ENCODE data around the gene RBMS3. TPM values are rescaled to one million over a fixed set of nuclear protein-coding genes. Genes with fewer than 3 reads are reported as not detected.

Gene RBMS3
- total and polyA plus RNA-seq, 2 donors (not counting 1 experiment from before 2014, with no cell fraction given): 26.9 to 68.4 TPM

- Histone ChIP-seq H2AFZ (ENCODE audit: low read length) (no peak overlapping the region), H3K27ac (ENCODE audit: insufficient read depth, low read length) (no peak overlapping the region), H3K9me3 (ENCODE audit: control insufficient read depth, insufficient read depth, low read depth, low read length) (no peaks in the 10 kb centered on the region), H3K4me1 (ENCODE audit: control insufficient read depth, extremely low read depth, insufficient read depth, low read length) (peaks cover 8% of the 10 kb centered on the region), H3K4me2 (ENCODE audit: extremely low read depth, insufficient read depth, low read length) (peak overlapping the region; percentile 75), H3K4me3 (replicated peaks in 1 of 4; ENCODE audit: control extremely low read depth in 1 of 4, insufficient read depth in 1 of 4, low read depth in 3 of 4, low read length in 4 of 4) (no peak overlapping the region), H3K36me3 (ENCODE audit: control insufficient read depth, insufficient read depth, low read length) (no peaks in the 10 kb centered on the region), H4K20me1 (ENCODE audit: control insufficient read depth, extremely low read depth, insufficient read depth, low read length) (no peaks in the 10 kb centered on the region), H3K27me3 (ENCODE audit: control insufficient read depth, insufficient read depth, low read length) (no peaks in the 10 kb centered on the region), H3K79me2 (ENCODE audit: control insufficient read depth, insufficient read depth, low read length) (peaks cover 25% of the 10 kb centered on the region), H3K9ac (ENCODE audit: insufficient read depth, low read length) (no peak overlapping the region)
- DNase-seq (ENCODE audit: low read depth in 2 of 2): no peak
- no peak for TF ChIP-seq EZH2 (IDR thresholded peaks at IDR 0.05; ENCODE audit: low read length, missing control alignments)
- TF ChIP-seq, protein P1, sequence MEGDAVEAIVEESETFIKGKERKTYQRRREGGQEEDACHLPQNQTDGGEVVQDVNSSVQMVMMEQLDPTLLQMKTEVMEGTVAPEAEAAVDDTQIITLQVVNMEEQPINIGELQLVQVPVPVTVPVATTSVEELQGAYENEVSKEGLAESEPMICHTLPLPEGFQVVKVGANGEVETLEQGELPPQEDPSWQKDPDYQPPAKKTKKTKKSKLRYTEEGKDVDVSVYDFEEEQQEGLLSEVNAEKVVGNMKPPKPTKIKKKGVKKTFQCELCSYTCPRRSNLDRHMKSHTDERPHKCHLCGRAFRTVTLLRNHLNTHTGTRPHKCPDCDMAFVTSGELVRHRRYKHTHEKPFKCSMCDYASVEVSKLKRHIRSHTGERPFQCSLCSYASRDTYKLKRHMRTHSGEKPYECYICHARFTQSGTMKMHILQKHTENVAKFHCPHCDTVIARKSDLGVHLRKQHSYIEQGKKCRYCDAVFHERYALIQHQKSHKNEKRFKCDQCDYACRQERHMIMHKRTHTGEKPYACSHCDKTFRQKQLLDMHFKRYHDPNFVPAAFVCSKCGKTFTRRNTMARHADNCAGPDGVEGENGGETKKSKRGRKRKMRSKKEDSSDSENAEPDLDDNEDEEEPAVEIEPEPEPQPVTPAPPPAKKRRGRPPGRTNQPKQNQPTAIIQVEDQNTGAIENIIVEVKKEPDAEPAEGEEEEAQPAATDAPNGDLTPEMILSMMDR (conservative IDR thresholded peaks at IDR 0.05 in 1 of 2, IDR thresholded peaks at IDR 0.05 in 1 of 2; ENCODE audit: low read depth in 1 of 2, low read length in 2 of 2): no peak
Observed at GRCh38 chr3:29312395-29312794, 31.5 kb downstream of the RBMS3 start.

GRCh38 chr3:29312960-29313452 is 32.1 kb downstream of the RBMS3 start:
- TF ChIP-seq, protein P1 (conservative IDR thresholded peaks at IDR 0.05 in 1 of 2, IDR thresholded peaks at IDR 0.05 in 1 of 2; ENCODE audit: low read depth in 1 of 2, low read length in 2 of 2): no peak
- H3K27ac ChIP-seq (ENCODE audit: insufficient read depth, low read length): no peak overlapping the region
- no peaks in the 10 kb centered on the region for H3K27me3 ChIP-seq (ENCODE audit: control insufficient read depth, insufficient read depth, low read length)
- H3K9me3 ChIP-seq (ENCODE audit: control insufficient read depth, insufficient read depth, low read depth, low read length): no peaks in the 10 kb centered on the region
- H3K9ac ChIP-seq (ENCODE audit: insufficient read depth, low read length): no peak overlapping the region
- peaks cover 25% of the 10 kb centered on the region for H3K79me2 ChIP-seq (ENCODE audit: control insufficient read depth, insufficient read depth, low read length)
- H2AFZ ChIP-seq (ENCODE audit: low read length): no peak overlapping the region
- H3K36me3 ChIP-seq (ENCODE audit: control insufficient read depth, insufficient read depth, low read length): no peaks in the 10 kb centered on the region
- peak overlapping the region; percentile 75 for H3K4me2 ChIP-seq (ENCODE audit: extremely low read depth, insufficient read depth, low read length)
- H4K20me1 ChIP-seq (ENCODE audit: control insufficient read depth, extremely low read depth, insufficient read depth, low read length): no peaks in the 10 kb centered on the region
- peak overlapping the region in 1 of 4 experiments; percentile 4 for H3K4me3 ChIP-seq (replicated peaks in 1 of 4; ENCODE audit: control extremely low read depth in 1 of 4, insufficient read depth in 1 of 4, low read depth in 3 of 4, low read length in 4 of 4)
- H3K4me1 ChIP-seq (ENCODE audit: control insufficient read depth, extremely low read depth, insufficient read depth, low read length): peaks cover 8% of the 10 kb centered on the region
- peak; percentile 57 to 72 for DNase-seq (ENCODE audit: low read depth in 2 of 2)

DNA sequence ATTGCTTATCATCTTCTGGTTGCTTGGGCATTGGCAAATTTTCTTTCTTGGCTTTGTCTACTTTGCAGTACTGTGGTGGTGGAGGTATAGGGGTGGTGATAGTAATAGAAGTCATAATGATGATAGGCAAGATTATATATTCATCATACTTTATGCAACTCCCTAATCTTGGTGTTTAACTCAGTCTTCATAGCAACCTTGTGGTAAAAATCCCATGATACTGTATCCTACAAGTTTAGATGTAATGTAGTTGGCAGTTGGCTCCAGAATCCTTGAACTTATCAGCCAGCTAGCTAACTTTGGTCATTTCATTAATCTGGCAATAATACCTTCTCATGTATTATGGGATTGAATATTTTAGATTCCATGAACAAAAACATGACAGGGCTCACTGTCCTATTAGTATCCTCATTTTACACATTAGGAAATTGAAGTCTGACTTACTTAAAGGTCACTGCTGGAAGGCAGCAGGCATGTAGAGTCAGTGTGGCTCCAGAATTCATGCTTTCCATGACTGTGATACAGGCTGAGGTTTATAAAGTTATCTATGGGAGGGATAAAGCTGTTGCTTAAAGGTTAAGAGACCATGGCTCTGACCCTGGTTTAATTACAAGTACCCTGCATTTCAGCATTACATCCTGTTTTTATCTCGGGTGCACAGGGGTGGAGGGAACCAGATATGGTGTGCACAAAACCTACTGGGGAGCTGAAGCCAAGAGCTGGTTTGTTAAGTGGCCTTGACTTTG is 33.3 kb downstream of the RBMS3 start:
- no peak overlapping the region for H2AFZ ChIP-seq (ENCODE audit: low read length)
- no peaks in the 10 kb centered on the region for H4K20me1 ChIP-seq (ENCODE audit: control insufficient read depth, extremely low read depth, insufficient read depth, low read length)
- no peaks in the 10 kb centered on the region for H3K36me3 ChIP-seq (ENCODE audit: control insufficient read depth, insufficient read depth, low read length)
- peaks cover 30% of the 10 kb centered on the region for H3K79me2 ChIP-seq (ENCODE audit: control insufficient read depth, insufficient read depth, low read length)
- peaks cover 8% of the 10 kb centered on the region for H3K4me1 ChIP-seq (ENCODE audit: control insufficient read depth, extremely low read depth, insufficient read depth, low read length)
- H3K27me3 ChIP-seq (ENCODE audit: control insufficient read depth, insufficient read depth, low read length): no peaks in the 10 kb centered on the region
- no peak overlapping the region for H3K27ac ChIP-seq (ENCODE audit: insufficient read depth, low read length)
- H3K4me2 ChIP-seq (ENCODE audit: extremely low read depth, insufficient read depth, low read length): no peak overlapping the region
- DNase-seq (ENCODE audit: low read depth in 2 of 2): no peak
- H3K9ac ChIP-seq (ENCODE audit: insufficient read depth, low read length): no peak overlapping the region
- H3K9me3 ChIP-seq (ENCODE audit: control insufficient read depth, insufficient read depth, low read depth, low read length): no peaks in the 10 kb centered on the region
- H3K4me3 ChIP-seq (replicated peaks in 1 of 4; ENCODE audit: control extremely low read depth in 1 of 4, insufficient read depth in 1 of 4, low read depth in 3 of 4, low read length in 4 of 4): no peak overlapping the region
- TF ChIP-seq, protein P1 (conservative IDR thresholded peaks at IDR 0.05 in 1 of 2, IDR thresholded peaks at IDR 0.05 in 1 of 2; ENCODE audit: low read depth in 1 of 2, low read length in 2 of 2): no peak
- TF ChIP-seq EZH2 (IDR thresholded peaks at IDR 0.05; ENCODE audit: low read length, missing control alignments): no peak
